GM12801 (cell line): ENCODE data around the gene LRRC75A.

Experiments
- CTCF ChIP-seq: IDR thresholded peaks from one replicate; pipeline ENCODE4 v1.5.1; 2011; ENCODE audit warnings: control low read depth; ENCODE audit not compliant: insufficient read length; ENCODE audit errors: extremely low read depth

LRRC75A gene

DNA sequence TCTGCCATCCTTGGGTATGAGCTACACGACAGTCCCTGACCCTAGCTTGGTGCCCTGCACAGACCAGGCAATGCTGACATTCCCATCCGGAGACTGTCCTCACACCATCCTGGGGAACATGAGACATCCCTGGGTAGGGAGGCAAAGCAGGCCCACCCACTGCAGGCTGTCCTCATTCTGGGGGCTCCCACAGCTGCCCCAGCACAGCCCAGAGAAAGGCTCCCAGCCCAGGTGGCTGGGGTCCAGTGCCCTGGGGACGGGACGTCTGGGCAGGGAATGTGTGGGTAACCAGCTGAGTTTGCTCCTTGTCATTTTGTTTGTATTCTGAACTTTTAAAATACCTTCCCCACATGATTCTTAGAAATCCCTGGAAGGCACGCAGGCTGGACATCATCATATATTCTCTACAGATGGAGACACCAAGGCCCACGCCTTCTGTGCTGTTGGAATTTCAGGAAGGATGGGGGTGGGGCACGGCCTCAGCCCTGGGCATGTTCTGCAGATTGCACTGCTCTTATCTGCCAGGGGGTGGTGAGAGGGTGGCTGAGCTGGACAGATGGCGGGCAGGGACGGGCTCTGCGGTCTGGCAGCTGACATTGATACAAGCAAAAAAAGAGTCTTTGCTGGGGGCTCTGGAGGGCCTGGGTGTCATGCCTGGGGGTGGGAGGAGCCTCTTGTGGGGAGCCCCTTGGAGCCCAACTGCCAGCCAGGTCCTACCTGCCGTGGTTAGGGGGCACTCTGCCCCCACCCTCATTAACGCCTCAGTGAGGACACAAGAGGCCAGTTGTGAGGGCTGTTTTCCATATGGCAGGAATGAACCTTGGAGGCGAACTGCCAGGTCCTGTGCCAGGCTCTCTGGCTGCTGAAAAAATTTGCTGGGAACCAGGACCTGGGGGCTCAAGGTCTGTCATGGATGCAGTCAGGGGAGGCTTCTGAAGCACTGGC lies 28.4 kb downstream of the LRRC75A start:
- no peak for TF ChIP-seq CTCF

DNA sequence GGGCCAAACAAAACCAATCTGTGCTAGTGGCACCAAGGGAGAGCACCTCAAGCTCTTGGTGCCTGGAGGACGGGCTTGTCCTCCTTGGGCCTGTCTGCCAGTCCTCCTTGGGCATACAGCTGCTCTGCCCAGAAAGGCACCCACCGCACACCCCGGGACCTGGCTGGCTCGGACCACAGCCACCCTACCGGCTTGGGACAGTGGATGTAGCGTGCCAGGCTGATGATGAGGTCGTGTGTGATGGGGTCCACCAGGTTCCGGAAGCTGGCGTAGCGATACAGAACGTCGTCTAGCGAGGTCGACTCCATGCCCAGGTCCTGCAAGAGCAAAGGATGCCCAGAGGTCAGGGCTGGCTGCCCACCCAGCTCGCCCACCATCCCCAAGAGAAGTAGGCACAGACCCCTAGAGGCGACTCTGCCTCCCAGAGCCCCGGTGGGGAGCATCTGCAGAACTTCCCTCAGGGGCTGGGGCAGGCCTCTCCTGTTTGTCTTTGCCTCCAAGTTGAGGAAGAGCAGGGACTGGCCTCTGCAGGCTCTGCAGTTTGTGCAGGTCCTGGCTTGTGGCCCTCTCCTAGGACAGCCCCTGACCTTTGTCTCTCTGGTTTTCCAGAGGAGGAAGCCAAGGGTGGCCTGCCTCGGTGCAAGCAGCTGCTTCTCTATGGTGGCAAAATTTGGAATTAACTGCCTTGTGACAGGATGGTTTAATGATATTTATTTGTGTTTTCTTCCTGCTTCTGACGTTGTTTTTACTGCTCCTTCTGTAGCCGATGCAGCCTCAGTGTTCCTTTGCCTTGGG lies 29.7 kb downstream of the LRRC75A start:
- TF ChIP-seq CTCF: no peak

GRCh38 chr17:16461606-16461866 lies 30.5 kb downstream of the LRRC75A start:
- TF ChIP-seq CTCF: no peak

DNA sequence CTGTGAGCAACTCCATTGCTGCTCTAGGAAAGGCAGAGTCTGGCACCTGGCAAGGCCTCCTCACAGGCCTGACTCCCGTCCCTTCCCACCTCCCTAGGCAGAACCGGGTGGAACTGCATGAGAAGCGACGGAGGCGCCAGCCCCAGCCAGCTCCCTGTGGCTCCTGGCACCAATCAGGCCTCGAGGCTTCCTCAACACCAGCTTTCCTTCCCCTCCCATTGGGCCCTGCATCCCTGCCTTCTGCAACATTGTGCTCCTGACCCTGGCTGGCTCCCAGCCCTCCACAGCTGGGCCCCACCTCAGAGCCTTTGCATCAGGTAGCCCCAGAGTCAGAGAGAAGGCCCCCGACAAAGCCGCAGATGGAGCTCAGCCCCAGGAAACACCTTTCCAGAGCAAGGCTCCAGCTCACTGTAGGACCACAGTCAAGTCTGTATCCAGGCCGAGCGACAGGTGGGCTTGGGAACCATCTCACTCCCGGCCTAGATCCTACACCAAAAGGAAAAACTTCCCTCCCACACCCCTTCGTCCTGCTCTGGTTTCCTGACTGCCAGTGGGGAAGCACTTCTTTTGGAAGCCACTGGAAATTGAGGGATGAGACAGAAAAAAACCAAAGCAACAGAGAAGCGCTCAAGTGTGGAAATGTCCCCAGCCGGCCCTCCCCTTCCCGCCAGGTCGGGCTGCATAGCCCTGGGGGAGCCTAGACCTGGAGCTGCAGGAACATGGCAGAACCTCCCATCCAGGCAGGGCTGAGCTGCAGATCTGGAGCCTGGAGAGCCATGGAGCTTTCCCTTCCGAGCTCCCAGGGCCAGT lies 31.0 kb downstream of the LRRC75A start:
- TF ChIP-seq CTCF: no peak

- no peak for TF ChIP-seq CTCF
Observed at GRCh38 chr17:16459855-16460550, 32.0 kb downstream of the LRRC75A start.

DNA sequence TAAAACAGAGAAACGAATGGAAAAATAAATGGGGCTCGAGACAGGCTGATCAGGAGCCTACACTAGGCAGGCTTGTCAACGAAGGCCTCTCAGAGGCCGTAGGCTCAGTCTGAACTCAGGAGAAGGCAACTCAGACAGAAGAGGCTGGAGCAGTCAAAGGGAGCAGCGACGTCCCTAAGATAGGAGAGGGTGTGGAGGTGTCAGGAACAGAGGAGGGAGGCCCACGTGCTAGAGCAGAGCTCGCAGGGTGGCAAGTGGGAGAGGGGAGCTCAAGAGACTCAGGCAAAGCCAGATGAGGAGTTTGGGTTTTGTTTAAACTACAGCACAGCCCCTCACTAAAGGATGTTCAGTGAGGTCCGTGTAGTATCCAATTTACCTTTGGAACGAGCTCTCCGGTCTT lies 32.7 kb downstream of the LRRC75A start:
- no peak for TF ChIP-seq CTCF
